Neural cell (in vitro differentiated cells): Measurements from ENCODE around the gene GPN1.

Experiments used
- CTCF ChIP-seq: fragments of 450-650 bp; IDR thresholded peaks from 2 replicates; pipeline ENCODE4 v1.5.1; 2014; ENCODE audit warnings: antibody characterized with exemption, mild to moderate bottlenecking, moderate library complexity; ENCODE audit not compliant: poor library complexity, severe bottlenecking
- RAD21 ChIP-seq: fragments of 450-650 bp; conservative IDR thresholded peaks from 2 replicates; pipeline ENCODE4 v1.6.1; 2014; ENCODE audit warnings: antibody characterized with exemption, mild to moderate bottlenecking, moderate library complexity
- SMC3 ChIP-seq: fragments of 450-650 bp; conservative IDR thresholded peaks from 2 replicates; pipeline ENCODE4 v1.6.1; 2014; ENCODE audit warnings: antibody characterized with exemption, mild to moderate bottlenecking, moderate library complexity; ENCODE audit not compliant: poor library complexity

- no peak for TF ChIP-seq CTCF
- no peak for TF ChIP-seq SMC3
- TF ChIP-seq RAD21: no peak
These were observed 56.7 kb downstream of the GPN1 start for GRCh38 chr2:27685577-27685976.
